Amygdala (tissue), 56 donors: ENCODE data around the gene TRIO.

Experiments
- DNase-seq, 56 donors: peaks; one replicate each; lab custom pipeline; 2025; lab: John Stamatoyannopoulos, UW

The TRIO gene

DNA sequence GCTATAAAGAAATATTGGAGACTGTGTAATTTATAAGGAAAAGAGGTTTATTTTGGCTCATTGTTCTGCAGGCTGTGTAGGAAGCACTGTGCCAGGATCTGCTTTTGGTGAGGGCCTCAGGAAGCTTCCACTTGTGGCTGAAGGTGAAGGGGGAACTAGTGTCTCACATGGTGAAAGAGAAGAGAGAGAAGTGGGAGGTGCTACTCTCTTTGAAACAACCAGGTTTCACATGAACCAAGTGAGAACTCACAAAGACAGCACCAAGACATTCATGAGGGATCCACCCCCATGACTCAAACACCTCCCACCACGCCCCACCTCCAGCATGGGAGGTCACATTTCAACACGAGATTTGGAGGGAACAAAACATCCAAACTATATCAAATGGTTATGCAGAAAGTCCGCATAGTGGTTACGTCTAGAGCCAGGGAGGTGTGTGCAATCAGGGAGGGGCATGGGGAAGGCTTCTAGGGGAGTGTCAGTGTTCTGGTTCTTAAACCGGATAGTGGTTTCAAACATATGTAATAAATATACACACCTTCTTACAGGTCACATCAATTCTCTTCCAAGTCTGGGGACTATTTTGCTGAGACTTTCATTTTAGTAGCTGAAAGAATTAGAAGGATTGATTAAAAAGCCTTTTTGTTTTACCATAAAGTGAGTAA lies 113.0 kb downstream of the TRIO start:
- no peak for DNase-seq

DNA sequence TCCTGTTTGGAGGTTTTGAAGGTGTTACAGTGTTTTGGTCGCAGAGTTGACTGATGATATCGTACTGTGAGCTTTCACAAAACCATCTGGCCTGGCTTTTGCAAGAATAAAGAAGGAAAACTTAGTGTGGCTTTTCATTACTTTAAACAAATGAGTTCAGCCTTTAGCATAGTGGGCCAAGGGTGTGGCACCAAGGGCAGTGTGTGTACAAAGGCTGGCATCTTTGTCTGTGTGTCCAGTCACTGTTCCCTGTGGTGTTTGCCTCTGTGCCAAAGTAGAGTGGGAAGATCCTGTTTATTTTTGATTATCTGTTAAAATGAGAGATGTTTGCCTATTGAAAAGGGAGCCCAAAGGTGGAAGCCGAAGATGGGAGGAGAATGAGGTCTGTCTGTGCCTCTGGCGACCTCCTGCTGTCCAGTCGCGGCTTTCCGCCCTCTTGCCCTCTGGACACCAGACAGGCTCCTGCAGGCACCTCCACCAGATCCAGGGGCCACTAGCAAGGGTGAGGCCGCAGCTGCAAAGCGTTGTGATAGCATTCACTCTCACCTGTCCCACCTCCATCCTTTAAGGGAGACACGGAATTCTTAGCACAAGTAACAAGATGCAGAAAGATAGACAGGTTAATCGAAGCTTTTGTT lies 113.7 kb downstream of the TRIO start:
- no peak for DNase-seq

DNA sequence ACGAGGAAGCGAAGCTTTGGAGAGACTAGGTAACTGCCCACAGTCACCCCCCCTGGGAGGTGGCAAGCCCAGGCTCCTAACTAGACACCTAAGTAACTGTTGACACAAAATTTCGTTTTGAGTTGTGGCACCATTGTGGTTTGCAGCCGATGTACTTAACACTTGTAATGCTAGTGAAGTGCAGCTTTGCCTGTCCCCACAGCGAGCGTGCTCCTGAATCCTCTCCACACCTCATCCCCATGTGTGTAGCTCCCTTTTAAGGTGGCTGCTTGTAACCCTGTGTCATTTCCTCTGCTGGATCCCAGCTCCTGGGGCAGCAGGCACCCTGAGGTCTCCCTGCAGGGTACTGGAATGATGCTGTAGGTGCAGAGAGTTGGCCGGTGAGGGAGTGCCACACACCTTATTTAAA lies 114.9 kb downstream of the TRIO start:
- no peak for DNase-seq

DNA sequence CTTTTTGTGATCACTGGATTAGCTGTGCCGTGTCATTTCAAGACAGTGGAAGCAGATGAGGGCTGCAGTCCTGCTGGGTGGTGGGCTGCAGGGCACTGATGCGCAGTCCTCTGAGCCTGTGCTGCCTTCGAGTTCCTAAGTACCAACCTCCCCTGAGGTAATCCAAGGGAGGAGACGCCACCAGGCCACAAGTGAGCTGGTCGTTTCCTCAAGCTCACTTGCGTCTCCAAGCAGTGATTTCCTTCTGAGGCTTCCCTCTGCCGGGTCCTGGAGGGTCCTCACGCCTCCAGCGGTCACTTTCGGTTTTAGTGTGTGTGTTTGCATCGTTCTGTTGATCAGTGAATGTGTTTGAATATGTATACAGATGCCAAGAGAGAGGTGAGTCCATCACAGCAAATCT lies 115.7 kb downstream of the TRIO start:
- DNase-seq, result no peak

DNA sequence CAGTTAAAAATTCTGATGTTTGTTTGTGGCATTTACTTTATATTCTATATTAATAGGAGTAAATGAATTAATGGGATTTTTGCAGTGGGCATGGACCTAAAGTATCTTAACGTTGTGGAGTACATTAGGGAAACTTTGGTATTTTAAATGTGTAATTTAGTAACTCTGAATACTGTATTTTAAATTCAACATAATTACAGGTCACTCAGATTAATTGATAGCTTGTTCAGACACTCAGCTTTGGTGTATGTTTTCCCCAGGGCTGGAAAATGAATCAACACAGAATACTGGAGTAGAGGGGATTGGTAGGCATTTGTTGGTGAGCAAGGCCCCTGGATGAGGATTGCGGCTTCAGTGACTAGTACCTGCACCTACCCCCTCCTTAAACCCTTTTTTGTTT lies 117.5 kb downstream of the TRIO start:
- DNase-seq, result no peak

DNA sequence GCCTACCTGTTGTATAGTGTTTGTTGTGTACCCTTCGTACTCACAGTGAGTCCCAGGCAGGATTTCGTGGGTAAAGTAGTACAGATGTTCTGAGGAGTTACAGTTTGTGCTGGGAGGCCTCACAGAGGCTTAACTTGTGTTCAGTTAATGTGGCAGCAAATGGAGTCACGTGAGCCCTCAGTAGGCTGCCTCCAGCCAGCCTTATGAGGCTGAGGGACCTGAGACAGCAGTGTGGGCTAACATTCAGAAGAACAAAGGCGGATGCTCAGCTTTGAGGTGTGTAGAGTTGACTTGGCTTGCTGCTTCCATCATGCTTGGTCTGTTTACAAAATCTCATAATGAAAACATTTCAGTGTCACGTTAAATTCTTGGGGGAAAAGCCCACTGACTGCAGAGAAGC lies 118.1 kb downstream of the TRIO start:
- DNase-seq, result no peak

DNA sequence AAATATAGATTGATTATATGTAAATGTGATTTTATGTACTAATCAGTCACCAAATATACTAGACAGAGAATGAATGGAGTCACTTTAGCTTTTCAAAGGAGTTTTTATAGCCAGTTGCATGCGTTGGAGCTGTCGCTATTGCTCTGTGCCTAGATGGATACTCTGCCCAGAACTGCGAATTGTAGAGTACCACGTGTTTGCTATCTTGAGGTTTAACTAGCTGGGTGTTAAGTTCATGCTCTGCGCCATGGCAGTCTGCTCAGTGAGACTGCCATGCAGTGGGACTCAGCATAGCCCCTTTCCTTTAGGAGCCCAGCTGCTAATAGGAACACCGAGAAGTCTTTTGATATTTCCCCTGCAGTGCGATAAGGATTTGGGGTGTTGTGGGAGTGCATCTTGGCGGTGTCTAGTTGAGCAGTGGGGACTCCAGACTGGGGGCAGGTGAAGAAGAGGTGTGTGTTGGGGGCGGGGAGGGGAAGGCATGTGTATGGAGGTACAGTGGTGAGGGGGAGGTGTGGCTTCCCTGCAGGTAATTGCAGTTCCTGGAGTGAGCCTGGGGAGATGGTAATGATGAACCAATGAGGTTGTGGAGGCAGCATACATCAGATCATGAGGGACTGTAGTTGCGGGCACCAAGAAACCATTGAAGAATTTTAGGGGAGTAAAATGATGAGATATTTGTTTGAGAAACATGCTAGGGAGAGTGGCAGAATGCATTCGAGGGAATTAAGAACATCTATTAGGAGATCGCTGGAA lies 118.9 kb downstream of the TRIO start:
- DNase-seq, result no peak

DNA sequence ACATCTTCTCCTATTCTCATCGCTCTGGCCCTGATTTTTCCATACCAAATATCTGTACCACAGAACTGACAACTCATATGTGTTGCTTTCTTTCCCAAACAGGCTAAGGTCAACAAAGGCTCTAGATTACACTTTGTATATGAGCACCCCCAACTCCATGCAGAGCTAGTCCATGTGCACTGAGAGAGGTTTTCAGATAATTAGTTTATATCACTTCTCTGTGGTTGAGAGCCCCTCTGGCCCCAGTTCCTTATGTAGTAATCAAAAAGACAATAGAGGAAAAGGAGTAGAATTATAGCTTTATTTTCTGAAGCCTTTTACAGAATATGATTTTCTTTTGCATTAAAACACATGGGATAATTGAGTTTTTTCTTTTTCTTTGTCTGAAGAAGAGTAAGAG lies 120.0 kb downstream of the TRIO start:
- DNase-seq, result no peak

DNA sequence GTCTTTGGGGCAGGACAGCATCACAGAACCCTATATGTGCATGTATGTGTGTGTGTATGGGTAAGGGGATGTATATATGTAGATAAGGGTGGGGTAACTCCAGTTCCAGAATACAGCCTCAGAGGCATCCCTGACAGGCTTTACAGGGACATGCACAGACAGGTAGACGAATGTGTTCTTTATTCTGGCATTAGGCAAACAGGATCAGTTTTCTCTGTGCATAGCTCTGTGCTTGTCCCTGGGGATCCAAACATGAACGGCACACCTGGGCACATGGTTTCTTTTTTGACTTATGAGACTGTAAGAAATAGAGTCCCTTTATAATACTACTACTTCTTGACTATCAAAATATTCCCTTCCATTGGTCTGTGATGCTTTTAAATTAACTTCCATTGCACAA lies 120.6 kb downstream of the TRIO start:
- no peak for DNase-seq

DNA sequence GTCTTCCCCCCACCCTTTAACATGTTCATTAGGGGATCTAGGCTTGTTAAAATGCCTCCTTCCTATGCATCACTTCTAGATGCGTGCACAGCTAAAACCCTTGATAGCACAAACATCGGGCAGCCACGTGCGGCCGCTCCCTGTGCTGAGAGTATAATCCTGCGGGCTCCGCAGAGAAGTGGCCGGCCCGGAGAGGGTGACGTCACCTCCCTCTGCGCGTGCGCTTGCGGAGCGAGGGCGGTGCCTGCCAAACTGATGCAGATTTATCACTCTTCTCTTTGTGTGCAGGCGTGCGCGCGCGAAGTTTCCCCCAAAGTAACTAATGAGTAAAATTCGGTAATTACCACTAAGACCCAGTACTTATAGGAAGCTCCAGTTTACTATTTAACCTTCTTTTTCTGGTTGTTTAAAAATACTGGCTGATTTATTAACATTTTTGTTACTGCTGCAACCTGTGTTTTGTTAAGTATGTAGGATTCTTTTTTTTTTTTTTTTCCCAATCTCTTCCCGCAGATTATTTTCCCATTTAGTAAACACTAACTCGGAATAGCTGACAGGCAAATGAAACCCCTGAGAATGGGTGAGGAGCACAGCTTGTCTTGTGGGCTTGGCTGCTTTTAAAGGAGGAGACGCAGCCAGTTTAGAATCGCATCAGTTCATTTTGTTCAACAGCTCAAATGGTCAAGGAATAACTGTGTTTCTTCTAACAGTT lies 121.6 kb downstream of the TRIO start:
- peak; percentile 22 to 91 (median 74) for DNase-seq

DNA sequence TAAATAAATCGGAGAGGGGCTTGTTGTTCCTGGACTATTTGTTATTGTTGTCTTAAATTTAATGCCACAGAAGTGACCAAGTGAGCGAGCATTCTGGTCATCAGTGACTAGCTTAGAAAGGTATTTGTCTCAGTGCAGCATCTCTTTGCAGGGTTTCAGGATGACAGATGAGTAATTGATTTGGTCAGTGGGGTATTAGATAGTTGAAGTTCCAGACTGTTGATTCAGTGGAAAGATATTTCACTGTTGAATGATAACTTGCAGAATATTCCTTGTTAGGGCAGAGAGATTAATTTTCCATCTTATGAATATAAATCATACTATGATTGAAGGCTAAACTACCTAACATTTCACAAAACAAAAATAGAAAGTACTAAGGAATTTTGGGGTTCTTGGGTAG lies 122.4 kb downstream of the TRIO start:
- DNase-seq, result no peak

DNA sequence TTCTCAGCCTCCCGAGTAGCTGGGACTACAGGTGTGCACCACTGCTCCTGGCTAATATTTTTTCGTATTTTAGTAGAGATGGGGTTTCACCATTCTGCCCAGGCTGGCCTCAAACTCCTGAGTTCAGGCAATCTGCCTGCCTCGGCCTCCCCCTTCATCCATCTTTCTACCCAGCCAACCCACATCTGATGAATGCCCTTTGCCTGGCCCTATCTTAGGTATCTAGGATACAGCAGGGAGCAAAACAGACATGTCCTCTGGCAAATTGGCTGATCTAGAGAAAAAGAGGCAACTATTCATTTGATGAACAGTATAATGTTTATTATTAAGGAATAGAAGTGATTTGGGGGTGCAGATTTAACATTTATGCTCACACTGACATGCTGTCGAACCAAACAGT lies 123.0 kb downstream of the TRIO start:
- no peak for DNase-seq

DNA sequence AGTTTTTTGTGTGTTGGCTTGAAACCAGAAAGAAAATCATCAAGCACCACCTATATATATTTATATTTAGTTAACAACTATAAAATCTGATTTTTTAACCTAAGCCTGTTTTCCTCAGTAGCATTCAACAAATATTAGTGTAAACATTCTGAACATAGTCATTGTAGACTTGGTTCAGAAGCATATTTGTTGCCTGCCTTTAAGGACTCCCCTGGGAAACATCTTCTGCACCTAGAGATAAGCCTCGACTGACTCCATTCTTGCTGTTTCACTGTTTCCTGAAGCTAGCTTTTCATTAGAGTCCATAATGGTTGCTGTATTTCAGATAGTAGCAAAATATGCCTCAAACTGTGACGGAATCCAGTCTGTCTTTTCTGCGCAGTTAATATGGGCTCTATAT lies 123.5 kb downstream of the TRIO start:
- DNase-seq, result no peak

DNA sequence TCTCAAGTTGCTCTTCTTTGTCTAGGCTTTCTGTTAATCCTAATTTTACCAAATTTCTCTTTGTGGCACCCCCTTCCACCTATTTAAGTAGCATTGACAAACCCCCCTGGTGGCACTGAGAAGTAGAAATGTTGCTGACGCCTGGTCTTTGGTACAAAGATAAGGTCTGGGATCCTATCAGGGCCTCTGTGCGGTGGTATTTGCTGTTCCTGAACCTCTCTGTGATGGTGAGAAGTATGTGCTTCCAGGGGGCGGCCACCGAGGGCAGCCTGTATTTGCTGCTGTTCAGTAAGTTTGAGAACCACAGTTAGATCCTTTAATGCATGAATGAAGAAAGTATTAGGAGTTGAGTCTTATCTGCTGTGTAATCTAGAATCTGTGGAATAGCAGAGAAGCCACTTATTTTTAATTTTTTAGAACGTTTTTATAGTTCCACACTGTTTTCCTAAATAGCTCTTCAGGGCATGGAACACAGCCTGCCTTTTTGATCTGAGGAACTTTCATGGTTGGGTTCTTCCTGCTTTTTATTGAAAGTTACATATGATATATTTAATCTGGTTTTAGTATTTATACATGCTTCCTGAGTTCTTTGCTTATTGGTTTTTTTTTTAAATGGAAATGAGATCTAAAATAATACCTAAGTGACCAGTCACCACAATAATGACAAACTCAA lies 124.2 kb downstream of the TRIO start:
- DNase-seq, result no peak

DNA sequence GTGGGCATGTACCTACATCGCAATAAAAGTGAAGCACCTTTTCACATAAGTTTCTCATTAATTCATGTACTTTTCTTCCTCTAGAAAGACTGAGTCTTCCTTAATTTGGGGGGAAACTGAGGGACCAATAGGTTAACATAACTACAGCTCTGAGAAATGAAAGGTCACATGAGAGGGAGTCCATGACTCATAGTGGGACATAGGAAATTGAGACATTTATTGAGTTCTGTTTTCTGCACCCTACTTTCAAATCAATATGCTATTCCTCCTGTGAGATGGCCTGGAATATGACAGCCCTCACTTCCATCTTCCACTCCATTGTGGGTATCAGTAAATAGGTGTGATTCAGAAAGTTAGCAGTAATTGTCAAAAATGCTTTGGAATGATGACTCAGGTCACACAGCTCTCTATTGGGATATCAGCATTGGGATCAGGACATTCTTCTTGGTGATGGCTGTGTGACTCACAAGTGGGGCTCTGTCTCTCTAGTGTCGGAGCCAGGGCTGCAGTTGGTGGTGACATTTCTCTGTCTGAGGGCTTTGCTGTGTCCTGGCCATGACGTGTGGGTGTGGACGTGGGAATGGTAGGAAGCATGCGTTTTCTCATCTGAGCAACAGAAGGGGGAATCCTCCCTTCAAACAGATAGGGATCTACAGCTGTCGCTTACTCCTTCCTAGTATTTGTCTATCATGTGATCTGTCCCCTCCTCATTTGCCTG lies 125.0 kb downstream of the TRIO start:
- DNase-seq, result peak in 2 of 56 donors; percentile 20 to 41

DNA sequence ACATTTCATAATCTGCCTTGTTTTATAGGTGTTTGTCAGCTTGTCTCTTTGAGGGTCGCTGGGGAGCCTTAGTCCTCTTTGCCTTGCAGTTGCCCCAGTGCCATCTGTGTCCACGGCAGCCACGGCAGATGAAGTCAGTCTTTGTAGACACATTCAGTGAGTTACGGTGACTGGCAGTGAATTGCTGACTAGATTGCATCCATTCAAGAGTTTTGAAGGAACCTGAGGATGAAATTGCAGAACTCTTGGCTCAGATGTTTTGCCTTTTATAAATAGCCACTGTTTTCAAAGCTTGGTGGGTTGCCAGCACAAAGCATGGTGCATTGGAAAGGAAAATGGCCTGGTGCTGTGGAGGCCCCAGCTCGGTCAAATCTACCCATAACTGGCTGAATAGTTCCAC lies 125.6 kb downstream of the TRIO start:
- DNase-seq, result peak in 3 of 56 donors; percentile 19 to 52 (median 26)

DNA sequence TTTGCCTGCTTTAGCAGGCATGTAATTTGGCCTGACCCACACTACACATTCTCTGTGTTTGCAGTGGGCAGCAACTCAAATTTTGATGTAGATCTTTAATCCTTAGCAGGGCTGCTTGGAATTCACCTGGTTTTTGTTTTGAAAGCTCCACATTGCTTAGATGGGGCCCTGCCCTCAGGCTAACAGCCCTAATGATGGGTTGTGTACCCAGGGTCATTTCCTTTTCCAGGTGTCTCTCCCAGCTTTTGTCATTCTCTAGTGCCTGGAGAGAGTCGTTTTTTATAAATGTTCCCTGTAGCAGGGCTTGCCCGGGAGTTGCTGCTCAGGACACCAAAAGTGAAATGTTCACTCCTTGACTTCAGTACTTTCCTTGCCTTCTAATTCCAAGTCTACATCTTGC lies 126.3 kb downstream of the TRIO start:
- DNase-seq, result no peak

DNA sequence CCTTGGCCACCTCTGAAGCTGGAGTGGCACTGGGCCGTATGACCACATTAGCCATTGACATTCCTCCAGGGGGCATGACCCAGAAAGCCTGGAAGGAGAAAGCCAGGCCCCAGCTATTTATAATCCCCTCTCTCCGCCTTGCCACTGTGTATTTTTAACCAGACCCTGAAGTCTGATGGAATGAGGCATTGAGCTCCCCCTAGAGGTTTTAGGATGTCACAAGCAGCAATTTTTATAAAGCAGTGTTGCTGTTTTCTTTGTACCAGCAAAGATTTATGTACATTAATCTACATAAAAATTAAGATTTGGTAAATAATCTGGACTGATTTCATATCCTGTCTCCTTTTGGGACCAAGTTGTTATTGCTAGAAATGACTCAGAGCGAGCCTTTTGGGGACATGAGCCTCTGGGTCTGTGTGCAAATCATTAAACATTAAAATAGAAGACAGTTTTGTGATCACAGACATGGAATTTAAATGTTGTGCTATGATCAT lies 127.1 kb downstream of the TRIO start:
- DNase-seq, result peak in 10 of 56 donors; percentile 11 to 53 (median 33)

DNA sequence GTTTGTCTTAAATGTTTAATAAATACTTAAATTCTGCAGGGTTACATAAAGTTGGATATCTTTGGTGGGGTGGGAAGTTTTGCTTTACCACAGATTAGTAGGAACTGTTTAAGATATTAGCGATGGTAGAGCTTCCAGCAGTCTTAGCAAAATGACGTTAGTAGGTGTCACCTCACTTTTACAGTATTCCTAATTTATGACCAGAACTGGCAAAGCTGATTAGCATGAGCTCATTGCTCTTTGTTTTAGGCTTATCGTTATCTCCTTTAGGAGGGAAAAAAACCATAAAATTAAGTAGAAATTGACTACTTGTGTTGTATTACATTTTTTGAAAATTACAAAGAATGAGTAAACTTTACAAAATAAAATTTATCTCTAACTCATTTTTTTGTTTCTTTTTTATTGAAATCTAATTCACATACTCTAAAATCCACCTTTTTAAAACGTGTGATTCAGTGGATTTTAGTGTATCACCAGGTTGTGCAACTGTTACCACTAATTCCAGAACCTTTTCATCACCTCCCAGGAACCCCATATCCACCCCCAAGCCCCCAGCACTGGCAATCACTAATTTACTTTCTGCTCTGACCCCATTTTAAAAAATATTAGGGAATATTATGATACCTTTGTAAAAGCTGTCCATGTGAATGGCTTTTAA lies 129.5 kb downstream of the TRIO start:
- no peak for DNase-seq
